GM12891 (cell line): ENCODE measurements around the gene CENPE.

Experiments
- POLR2A ChIP-seq: IDR thresholded peaks from 2 replicates; pipeline ENCODE4 v1.6.1; 2011; ENCODE audit warnings: low read depth, low read length, control low read depth
- POLR2AphosphoS5 ChIP-seq: IDR thresholded peaks from 2 replicates; pipeline ENCODE4 v1.6.1; 2011; ENCODE audit warnings: low read depth, low read length, control low read depth

- no peak for TF ChIP-seq POLR2A
- TF ChIP-seq POLR2AphosphoS5, result no peak
These were observed 39.4 kb downstream of the CENPE start for GRCh38 chr4:103158760-103159159.
